GM12874 (cell line): ENCODE data around the gene NSFL1C.

Experiments
- CTCF ChIP-seq: IDR thresholded peaks from 2 replicates; pipeline ENCODE4 v1.5.1; 2011; ENCODE audit warnings: low read depth, mild to moderate bottlenecking, control low read depth, low read length, moderate library complexity; ENCODE audit not compliant: insufficient read depth

The NSFL1C gene

DNA sequence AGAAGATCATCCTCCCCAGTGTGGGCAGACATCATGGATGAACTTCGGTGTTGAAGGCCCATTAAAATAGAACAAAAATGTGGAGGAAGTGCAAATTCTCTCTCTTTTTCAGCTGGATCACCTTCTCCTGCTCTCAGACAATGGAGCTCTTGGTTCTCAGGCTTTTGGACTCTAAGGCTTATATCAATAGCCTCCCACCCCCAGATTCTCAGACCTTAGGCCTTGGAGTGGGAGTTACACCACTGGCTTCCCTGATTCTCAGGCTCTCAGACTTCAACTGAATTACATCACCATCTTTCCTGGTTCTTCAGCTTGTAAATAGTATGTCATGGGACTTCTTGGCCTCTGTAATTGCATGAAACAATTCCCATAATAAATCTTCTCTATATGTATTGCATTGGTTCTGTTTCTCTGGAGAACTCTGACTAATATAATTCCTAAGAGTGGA is 36.6 kb downstream of the NSFL1C start:
- TF ChIP-seq CTCF, result no peak

- no peak for TF ChIP-seq CTCF
These were observed 37.4 kb downstream of the NSFL1C start for GRCh38 chr20:1429143-1429728.

DNA sequence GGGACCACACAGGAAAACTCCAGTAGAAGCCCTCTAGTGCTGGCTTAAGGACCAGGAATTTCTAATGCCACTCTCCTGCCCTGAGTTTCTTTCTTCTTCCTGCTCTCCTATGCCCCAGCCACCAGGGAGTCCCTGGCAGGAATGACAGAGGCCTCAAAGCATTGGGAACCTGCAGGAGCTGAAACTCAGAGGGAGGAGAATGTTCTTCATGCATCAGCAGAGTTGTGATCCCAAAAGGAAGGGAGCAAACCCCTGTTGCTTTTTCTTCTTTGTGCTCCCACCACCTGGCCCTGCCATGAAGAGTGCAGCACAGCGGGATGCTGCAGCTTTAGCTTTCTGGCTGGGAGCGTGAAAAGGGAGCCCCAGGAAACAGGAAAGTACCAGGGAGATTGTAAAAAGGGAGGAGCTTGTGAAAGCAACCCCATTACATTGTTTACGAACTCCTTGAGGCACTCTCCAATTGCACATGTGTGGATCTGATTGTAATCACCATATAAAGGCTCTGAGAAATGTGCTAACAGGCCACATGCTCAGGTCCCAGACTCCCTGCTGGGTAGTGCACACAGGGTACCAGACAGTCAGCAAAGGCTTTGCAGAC is 39.1 kb downstream of the NSFL1C start:
- TF ChIP-seq CTCF, result no peak

GRCh38 chr20:1426231-1426849 is 40.3 kb downstream of the NSFL1C start:
- no peak for TF ChIP-seq CTCF

DNA sequence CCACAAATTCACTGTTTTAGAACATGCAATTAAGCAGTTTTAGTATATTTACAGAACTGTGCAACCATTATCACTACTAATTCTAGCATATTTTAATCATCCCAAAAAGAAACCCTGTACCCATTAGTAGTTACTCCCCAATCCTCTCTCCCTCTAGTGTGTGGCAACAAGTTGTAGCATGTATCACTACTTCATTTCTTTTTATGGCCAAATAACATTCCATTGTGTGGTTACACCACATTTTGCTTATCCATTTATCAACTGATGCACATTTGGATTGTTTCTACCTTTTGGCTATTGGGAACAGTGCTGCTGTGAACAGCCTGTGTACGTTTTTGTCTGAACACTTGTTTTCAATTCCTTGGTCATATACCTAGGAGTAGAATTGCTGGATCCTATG is 42.3 kb downstream of the NSFL1C start:
- no peak for TF ChIP-seq CTCF

DNA sequence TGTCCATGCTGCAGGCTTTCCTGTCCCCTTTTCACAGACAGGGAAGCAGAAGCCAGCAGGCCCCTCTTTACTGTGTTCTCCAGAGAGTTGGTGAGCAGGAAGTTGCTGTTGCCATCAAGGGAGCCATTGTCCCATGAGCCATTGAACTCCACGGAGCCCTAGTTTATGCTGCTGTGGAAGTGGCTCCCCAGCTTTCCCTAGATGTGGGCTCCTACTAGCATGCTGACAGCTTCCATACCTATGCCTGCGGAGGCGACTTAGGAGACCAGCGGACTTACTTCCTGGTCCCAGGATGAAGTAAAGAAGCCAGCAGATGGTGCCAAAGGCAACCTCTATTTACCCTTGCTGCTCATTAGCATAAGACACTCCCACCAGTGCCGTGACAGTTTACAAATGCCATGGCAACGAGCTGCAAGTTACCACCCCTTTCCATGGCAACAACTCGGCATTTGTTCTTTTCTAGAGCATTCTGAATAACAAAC is 43.0 kb downstream of the NSFL1C start:
- TF ChIP-seq CTCF, result no peak

DNA sequence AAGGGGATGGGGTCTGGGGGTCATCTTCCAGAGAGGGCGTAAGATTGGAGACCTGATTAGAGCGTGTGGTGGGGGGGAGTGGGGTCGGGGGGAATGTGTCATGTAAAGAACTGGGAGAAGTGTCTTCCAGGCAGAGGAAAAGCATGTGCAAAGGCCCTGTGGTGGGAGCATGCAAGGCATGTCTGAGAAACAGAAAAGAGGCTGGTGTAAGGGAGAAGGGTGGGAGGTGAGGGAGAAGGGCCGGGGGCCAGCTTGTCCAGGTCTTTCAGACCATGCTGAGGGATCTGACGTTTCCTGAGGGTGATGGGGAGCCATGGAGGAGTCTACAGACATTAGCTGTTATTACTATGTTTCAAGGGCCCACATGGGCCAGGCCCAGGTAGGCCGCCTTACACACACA is 43.4 kb downstream of the NSFL1C start:
- TF ChIP-seq CTCF, result no peak
